ENCODE measurements around the gene MRI1.

DNA sequence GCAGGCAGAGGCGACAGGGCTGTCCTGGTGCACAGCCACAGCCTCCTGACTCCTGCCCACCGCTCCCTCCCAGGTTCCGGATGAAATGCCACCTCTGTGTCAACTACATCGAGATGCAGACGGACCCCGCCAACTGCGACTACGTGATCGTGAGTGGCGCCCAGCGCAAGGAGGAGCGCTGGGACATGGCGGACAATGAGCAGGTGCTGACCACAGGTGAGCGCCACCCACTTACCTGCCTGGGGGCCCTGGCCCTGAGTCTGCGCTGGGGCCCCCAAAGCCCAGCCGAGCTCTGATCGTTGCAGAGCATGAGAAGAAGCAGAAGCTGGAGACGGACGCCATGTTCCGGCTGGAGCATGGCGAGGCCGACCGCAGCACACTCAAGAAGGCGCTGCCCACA, 5.5 kb upstream of the MRI1 start:
- TF ChIP-seq NFE2L2 (IDR thresholded peaks at IDR 0.05; ENCODE audit: low read depth, low read length) (no peak), BHLHE40 (IDR thresholded peaks at IDR 0.05; ENCODE audit: low read depth, low read length) (no peak), MAFK (IDR thresholded peaks at IDR 0.05; ENCODE audit: low read depth, low read length) (no peak), CEBPB (IDR thresholded peaks at IDR 0.05; ENCODE audit: low read depth, low read length) (no peak), RCOR1 (IDR thresholded peaks at IDR 0.05; ENCODE audit: insufficient replicate concordance, low read length) (no peak), RFX5 (IDR thresholded peaks at IDR 0.05; ENCODE audit: low read depth, low read length) (no peak)
- TF ChIP-seq, protein P1, sequence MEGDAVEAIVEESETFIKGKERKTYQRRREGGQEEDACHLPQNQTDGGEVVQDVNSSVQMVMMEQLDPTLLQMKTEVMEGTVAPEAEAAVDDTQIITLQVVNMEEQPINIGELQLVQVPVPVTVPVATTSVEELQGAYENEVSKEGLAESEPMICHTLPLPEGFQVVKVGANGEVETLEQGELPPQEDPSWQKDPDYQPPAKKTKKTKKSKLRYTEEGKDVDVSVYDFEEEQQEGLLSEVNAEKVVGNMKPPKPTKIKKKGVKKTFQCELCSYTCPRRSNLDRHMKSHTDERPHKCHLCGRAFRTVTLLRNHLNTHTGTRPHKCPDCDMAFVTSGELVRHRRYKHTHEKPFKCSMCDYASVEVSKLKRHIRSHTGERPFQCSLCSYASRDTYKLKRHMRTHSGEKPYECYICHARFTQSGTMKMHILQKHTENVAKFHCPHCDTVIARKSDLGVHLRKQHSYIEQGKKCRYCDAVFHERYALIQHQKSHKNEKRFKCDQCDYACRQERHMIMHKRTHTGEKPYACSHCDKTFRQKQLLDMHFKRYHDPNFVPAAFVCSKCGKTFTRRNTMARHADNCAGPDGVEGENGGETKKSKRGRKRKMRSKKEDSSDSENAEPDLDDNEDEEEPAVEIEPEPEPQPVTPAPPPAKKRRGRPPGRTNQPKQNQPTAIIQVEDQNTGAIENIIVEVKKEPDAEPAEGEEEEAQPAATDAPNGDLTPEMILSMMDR (conservative IDR thresholded peaks at IDR 0.05; ENCODE audit: low read depth, low read length): no peak
- TF ChIP-seq, protein P2, sequence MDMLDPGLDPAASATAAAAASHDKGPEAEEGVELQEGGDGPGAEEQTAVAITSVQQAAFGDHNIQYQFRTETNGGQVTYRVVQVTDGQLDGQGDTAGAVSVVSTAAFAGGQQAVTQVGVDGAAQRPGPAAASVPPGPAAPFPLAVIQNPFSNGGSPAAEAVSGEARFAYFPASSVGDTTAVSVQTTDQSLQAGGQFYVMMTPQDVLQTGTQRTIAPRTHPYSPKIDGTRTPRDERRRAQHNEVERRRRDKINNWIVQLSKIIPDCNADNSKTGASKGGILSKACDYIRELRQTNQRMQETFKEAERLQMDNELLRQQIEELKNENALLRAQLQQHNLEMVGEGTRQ (IDR thresholded peaks at IDR 0.05; ENCODE audit: low read depth, low read length): no peak

Measured in IMR-90 (cell line).